Smooth muscle cell (in vitro differentiated cells): ENCODE data around the gene KRT73. TPM values are rescaled to one million over a fixed set of nuclear protein-coding genes. Genes with fewer than 3 reads are reported as not detected.

Source experiments
- DNase-seq: peaks from one replicate; lab custom pipeline; 2025; ENCODE audit not compliant: unreplicated experiment; lab: John Stamatoyannopoulos, UW
- H2AFZ ChIP-seq: fragments of 200-600 bp; sonication (generic); 2 replicates; pipeline ENCODE4 v1.6.0; 2016; ENCODE audit warnings: antibody characterized with exemption, low read depth, mild to moderate bottlenecking
- H3F3A ChIP-seq: fragments of 200-600 bp; sonication (generic); 2 replicates; pipeline ENCODE4 v1.6.0; 2017; ENCODE audit warnings: antibody characterized with exemption, low read depth
- H3K27ac ChIP-seq: fragments of 200-600 bp; sonication (generic); 2 replicates; pipeline ENCODE4 v1.5.1; 2016; ENCODE audit warnings: low read depth, mild to moderate bottlenecking
- H3K27me3 ChIP-seq: fragments of 200-600 bp; sonication (generic); 2 replicates; pipeline ENCODE4 v1.6.1; 2016; ENCODE audit warnings: low read depth, mild to moderate bottlenecking
- H3K36me3 ChIP-seq: fragments of 200-600 bp; sonication (generic); 2 replicates; pipeline ENCODE4 v1.5.1; 2016; ENCODE audit warnings: low read depth
- H3K4me1 ChIP-seq: fragments of 200-600 bp; sonication (generic); 2 replicates; pipeline ENCODE4 v1.5.1; 2016; ENCODE audit warnings: low read depth
- H3K4me2 ChIP-seq: fragments of 200-600 bp; sonication (generic); 2 replicates; pipeline ENCODE4 v1.6.0; 2016; ENCODE audit warnings: mild to moderate bottlenecking
- H3K4me3 ChIP-seq: fragments of 200-600 bp; sonication (generic); 2 replicates; pipeline ENCODE4 v1.5.1; 2016; ENCODE audit warnings: mild to moderate bottlenecking
- H3K79me2 ChIP-seq: fragments of 200-600 bp; sonication (generic); 2 replicates; pipeline ENCODE4 v1.6.0; 2016; ENCODE audit warnings: low read depth, mild to moderate bottlenecking
- H3K9ac ChIP-seq: fragments of 200-600 bp; sonication (generic); 2 replicates; pipeline ENCODE4 v1.6.0; 2016; ENCODE audit warnings: low read depth
- H3K9me3 ChIP-seq: fragments of 200-600 bp; sonication (generic); replicated peaks from 2 replicates; pipeline ENCODE4 v1.5.1; 2016; ENCODE audit warnings: low read depth
- H4K20me1 ChIP-seq: fragments of 200-600 bp; sonication (generic); 2 replicates; pipeline ENCODE4 v1.6.0; 2016; ENCODE audit warnings: low read depth
- CTCF ChIP-seq: fragments of 200-600 bp; sonication (generic); IDR thresholded peaks from 2 replicates; pipeline ENCODE4 v1.5.1; 2017; ENCODE audit warnings: borderline replicate concordance, mild to moderate bottlenecking, antibody characterized with exemption; ENCODE audit not compliant: insufficient read depth, poor library complexity, severe bottlenecking
- WGBS: methylation state at CpG from one replicate; pipeline ENCODE4 v1.1.7; 2016; ENCODE audit warnings: low lambda C conversion rate; 5-methylcytosine and 5-hydroxymethylcytosine counted together
- polyA plus RNA-seq: library from polyadenylated mRNA; unstranded; fragments of >200 nt; fragmentation: Nextera tagmentation; extraction: Ambion mirVana; gene quantifications from 2 replicates; pipeline ENCODE4 v1.2.1, GENCODE V29; 2016
- total RNA-seq: library from RNA; depleted of rRNA; stranded (reverse); fragments of >200 nt; gene quantifications from 2 replicates; pipeline ENCODE4 v1.2.3, GENCODE V29; 2014

KRT73 gene
- total and polyA plus RNA-seq, 2 experiments from 2014 or later: not detected

GRCh38 chr12:52631676-52632459 is 13.5 kb upstream of the KRT73 start:
- Histone ChIP-seq H3K4me3 (no peak overlapping the region), H3K36me3 (no peaks in the 10 kb centered on the region), H3K4me1 (no peaks in the 10 kb centered on the region), H3K79me2 (no peaks in the 10 kb centered on the region), H3F3A (no peaks in the 10 kb centered on the region), H2AFZ (no peak overlapping the region), H3K9me3 (no peaks in the 10 kb centered on the region), H3K27ac (no peak overlapping the region), H3K9ac (no peak overlapping the region), H4K20me1 (no peaks in the 10 kb centered on the region), H3K27me3 (peaks cover 31% of the 10 kb centered on the region), H3K4me2 (no peak overlapping the region)
- 87% methylated on average over 6 of the region's 6 CpGs for WGBS
- no peak for TF ChIP-seq CTCF
- DNase-seq: no peak

- no peak for DNase-seq
- Histone ChIP-seq H3K27me3 (peaks cover 31% of the 10 kb centered on the region), H3K36me3 (no peaks in the 10 kb centered on the region), H3K4me1 (no peaks in the 10 kb centered on the region), H3K9me3 (no peaks in the 10 kb centered on the region), H3K9ac (no peak overlapping the region), H2AFZ (no peak overlapping the region), H3K4me2 (no peak overlapping the region), H4K20me1 (no peaks in the 10 kb centered on the region), H3K79me2 (no peaks in the 10 kb centered on the region), H3K27ac (no peak overlapping the region), H3F3A (no peaks in the 10 kb centered on the region), H3K4me3 (no peak overlapping the region)
- TF ChIP-seq CTCF: no peak
- WGBS: 63% methylated on average over 4 of the region's 4 CpGs
Measured at GRCh38 chr12:52631264-52631663, 12.9 kb upstream of the KRT73 start.

- Histone ChIP-seq H2AFZ (no peak overlapping the region), H4K20me1 (no peaks in the 10 kb centered on the region), H3K79me2 (no peaks in the 10 kb centered on the region), H3K9ac (no peak overlapping the region), H3K36me3 (no peaks in the 10 kb centered on the region), H3F3A (no peaks in the 10 kb centered on the region), H3K4me3 (no peak overlapping the region), H3K9me3 (no peaks in the 10 kb centered on the region), H3K27me3 (peaks cover 35% of the 10 kb centered on the region), H3K27ac (no peak overlapping the region), H3K4me2 (no peak overlapping the region), H3K4me1 (no peaks in the 10 kb centered on the region)
- WGBS: 71% methylated on average over 4 of the region's 4 CpGs
- TF ChIP-seq CTCF: no peak
- DNase-seq: no peak
Measured at GRCh38 chr12:52630599-52631200, 12.3 kb upstream of the KRT73 start.
